HG03521 (cell line): ENCODE measurements around the gene SEL1L2.
A peak's percentile ranks its signal among the peaks of the same experiment; 100 is the strongest.

Experiments used
- ATAC-seq: cut with Tn5 transposase; IDR thresholded peaks from one replicate; pipeline ENCODE4 v1.9.1; 2021; ENCODE audit warnings: mild to moderate bottlenecking, moderate library complexity; ENCODE audit not compliant: unreplicated experiment

Gene SEL1L2

DNA sequence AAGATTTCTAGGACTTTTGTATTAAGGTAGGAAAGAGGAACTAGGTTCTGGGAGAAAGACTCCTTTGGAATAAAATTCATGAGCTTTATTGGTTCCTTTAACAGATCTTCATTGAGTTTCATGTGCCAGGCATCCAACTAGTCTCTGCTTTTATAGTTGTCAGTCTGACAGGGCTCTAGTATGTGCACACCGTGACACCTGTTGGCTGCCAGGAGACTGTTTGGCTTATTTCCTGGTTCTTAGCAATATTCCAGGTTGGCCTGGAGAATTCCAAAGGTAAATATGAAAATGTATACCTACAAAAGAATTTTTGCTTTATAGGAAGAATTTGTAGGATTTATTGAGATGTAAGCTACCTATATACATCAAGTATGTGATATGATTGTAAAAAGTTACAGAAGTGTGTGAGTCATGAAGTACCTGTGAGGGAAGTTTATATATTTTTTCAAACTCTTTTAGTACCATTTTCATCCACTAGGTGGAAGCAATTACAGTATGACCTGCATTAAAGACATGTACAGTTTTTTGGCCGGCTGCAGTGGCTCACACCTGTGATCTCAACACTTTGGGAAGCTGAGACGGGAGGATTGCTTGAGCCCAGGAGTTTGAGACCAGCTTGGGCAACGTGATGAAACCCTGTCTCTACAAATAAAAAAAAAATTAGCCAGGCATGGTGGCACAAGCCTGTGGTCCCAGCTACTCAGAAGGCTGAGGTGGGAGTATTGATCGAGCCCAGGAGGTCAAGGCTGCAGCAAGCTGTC is 170.3 kb downstream of the SEL1L2 start:
- peak; percentile 89 for ATAC-seq

- ATAC-seq, result no peak
Measured at GRCh38 chr20:13817342-13817741, 173.1 kb downstream of the SEL1L2 start.

GRCh38 chr20:13816757-13817156 is 173.7 kb downstream of the SEL1L2 start:
- ATAC-seq, result no peak

DNA sequence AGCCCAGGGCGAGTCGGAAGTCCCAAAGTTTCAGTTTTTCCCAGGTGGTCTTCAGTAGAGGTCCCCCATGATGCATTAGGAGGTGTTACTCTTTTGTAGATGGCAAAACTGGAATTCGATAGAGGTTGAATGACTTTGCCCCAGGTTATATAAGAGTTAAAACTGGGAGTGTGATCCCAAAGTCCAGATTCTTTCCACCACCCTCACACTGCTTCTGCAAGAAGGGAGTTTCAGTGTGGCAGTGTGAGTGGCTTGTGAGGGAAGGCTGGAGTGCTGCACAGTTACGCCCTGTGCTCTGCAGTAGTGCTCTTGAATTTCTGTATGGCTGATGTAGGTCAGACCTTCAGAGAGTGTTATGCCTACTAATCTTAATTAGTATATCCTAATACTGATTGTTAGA is 175.7 kb downstream of the SEL1L2 start:
- no peak for ATAC-seq

DNA sequence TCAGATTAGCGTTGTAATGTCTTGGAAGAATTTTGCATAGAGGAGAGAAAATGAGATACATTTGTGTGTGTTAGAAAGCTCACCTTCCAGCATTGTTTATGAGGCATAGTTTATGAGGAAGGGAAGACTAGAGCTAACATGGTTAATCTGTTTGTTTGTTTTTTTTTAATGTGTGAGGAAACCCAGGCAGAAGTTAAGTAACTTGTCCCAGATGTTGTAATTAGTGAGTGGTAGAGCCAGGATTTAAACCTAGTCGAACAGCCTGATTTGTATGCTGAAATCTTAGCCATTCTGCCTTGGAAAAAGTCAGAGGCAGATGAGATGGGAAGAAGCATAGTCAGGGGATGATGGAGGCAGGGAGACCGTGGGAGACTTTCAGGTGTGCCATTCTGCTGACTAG is 176.5 kb downstream of the SEL1L2 start:
- ATAC-seq, result no peak

DNA sequence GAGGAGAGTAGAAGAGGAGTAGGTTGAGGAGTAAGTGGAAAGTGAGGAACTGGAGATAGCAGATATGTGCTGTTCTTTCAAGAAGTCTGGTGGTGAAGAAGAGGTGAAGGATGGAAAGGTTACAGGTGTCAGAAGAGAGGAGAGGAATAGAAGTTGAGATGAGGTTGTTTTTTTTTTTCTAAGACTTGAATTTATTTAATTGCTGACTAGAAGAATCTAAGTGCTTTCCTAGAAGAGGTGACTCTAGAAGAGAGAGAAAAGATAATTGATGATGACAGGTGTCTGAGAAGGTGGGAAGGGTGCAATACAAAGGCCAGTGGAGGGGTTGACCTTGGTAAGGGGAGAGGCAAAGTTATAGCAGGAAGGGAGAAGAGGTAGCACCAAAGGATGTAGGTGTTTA is 180.0 kb downstream of the SEL1L2 start:
- ATAC-seq, result no peak

GRCh38 chr20:13809855-13810254 is 180.6 kb downstream of the SEL1L2 start:
- ATAC-seq, result no peak

DNA sequence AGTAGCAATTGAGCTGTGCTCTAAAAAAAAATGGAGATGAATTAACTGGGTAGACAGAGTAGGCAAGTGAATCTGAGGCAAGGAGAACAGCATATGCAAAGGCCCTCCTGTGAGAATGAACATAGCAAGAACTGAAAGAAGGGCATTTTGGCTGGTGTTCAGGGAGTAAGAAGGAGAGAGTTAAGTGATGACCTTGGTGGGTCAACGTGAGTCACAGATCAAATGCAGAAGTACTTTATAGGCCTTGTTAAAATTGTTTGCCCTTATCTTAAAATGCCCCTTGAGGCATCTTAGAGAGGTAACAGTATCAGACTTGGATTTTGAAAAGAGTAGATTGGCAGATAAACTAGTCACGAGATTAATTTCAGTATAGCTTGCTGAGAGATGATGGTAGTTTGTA is 181.0 kb downstream of the SEL1L2 start:
- no peak for ATAC-seq

- no peak for ATAC-seq
Measured at GRCh38 chr20:13800728-13801134, 189.7 kb downstream of the SEL1L2 start.

GRCh38 chr20:13799974-13800373 is 190.4 kb downstream of the SEL1L2 start:
- no peak for ATAC-seq
